GM04504 (cell line): Measurements from ENCODE around the gene TGM2.
"Not testable (repeated sequence)": the region's sequence is repeated elsewhere in the genome, so short reads cannot be mapped to it uniquely, and the experiment has no call there.

Experiments
- DNase-seq: peaks from one replicate; pipeline ENCODE4 v3.0.0-alpha.2; 2012; ENCODE audit warnings: low read depth

Gene TGM2

GRCh38 chr20:38115205-38115604, 49.9 kb downstream of the TGM2 start:
- DNase-seq = no peak

- peak; percentile 21 for DNase-seq
Observed at GRCh38 chr20:38114353-38114791, 50.7 kb downstream of the TGM2 start.

GRCh38 chr20:38113401-38114325, 51.4 kb downstream of the TGM2 start:
- DNase-seq = no peak

GRCh38 chr20:38112930-38113294, 52.2 kb downstream of the TGM2 start:
- DNase-seq = no peak

GRCh38 chr20:38112261-38112929, 52.7 kb downstream of the TGM2 start:
- no peak for DNase-seq

GRCh38 chr20:38111366-38112232, 53.5 kb downstream of the TGM2 start:
- no peak for DNase-seq

- DNase-seq = no peak
Observed at GRCh38 chr20:38110525-38111178, 54.4 kb downstream of the TGM2 start.

GRCh38 chr20:38109591-38110524, 55.2 kb downstream of the TGM2 start:
- peak; percentile 94 for DNase-seq

GRCh38 chr20:38108986-38109541, 56.0 kb downstream of the TGM2 start:
- DNase-seq = peak; percentile 28

GRCh38 chr20:38108438-38108985, 56.6 kb downstream of the TGM2 start:
- DNase-seq = peak; percentile 25

GRCh38 chr20:38107916-38108315, 57.2 kb downstream of the TGM2 start:
- DNase-seq = not testable (repeated sequence)

GRCh38 chr20:38107386-38107785, 57.7 kb downstream of the TGM2 start:
- not testable (repeated sequence) for DNase-seq

- no peak for DNase-seq
Observed at GRCh38 chr20:38106461-38106860, 58.6 kb downstream of the TGM2 start.

GRCh38 chr20:38104285-38104684, 60.8 kb downstream of the TGM2 start:
- DNase-seq = no peak

- not testable (repeated sequence) for DNase-seq
Observed at GRCh38 chr20:38102206-38102605, 62.9 kb downstream of the TGM2 start.

- DNase-seq = no peak
Observed at GRCh38 chr20:38098952-38099351, 66.1 kb downstream of the TGM2 start.

- no peak for DNase-seq
Observed at GRCh38 chr20:38095017-38095686, 69.9 kb downstream of the TGM2 start.

- no peak for DNase-seq
Observed at GRCh38 chr20:38094373-38094891, 70.6 kb downstream of the TGM2 start.

GRCh38 chr20:38093641-38094077, 71.4 kb downstream of the TGM2 start:
- no peak for DNase-seq
